Neural cell (in vitro differentiated cells): Measurements from ENCODE around the gene TMUB1. TPM values are rescaled to one million over a fixed set of nuclear protein-coding genes. Genes with fewer than 3 reads are reported as not detected.

Experiments
- H2AFZ ChIP-seq: fragments of 200-600, 300-800 bp; sonication (generic), shearing (Covaris generic); 2 replicates; pipeline ENCODE4 v1.6.0; 2014; ENCODE audit warnings: low read depth, mild to moderate bottlenecking, antibody characterized with exemption, low read length, moderate library complexity
- H3F3A ChIP-seq: fragments of 200-600 bp; shearing (Covaris generic); 2 replicates; pipeline ENCODE4 v1.6.1; 2016; ENCODE audit warnings: mild to moderate bottlenecking, moderate library complexity, mixed read lengths, antibody characterized with exemption, low read length; ENCODE audit not compliant: insufficient read depth, poor library complexity, severe bottlenecking
- H3K27ac ChIP-seq: fragments of 200-600, 300-800 bp; sonication (generic), shearing (Covaris generic); 2 replicates; pipeline ENCODE4 v1.5.1; 2014; ENCODE audit warnings: mild to moderate bottlenecking, low read length, moderate library complexity
- H3K27me3 ChIP-seq: fragments of 300-800, 200-600 bp; sonication (generic), shearing (Covaris generic); 2 replicates; pipeline ENCODE4 v1.6.0; 2014; ENCODE audit warnings: mild to moderate bottlenecking, low read depth, low read length, moderate library complexity; ENCODE audit not compliant: insufficient read depth
- H3K36me3 ChIP-seq: fragments of 300-800, 200-600 bp; sonication (generic), shearing (Covaris generic); 2 replicates; pipeline ENCODE4 v1.5.1; 2014; ENCODE audit warnings: mild to moderate bottlenecking, antibody characterized with exemption, low read length, moderate library complexity; ENCODE audit not compliant: insufficient read depth
- H3K4me2 ChIP-seq: fragments of 300-800, 200-600 bp; sonication (generic), shearing (Covaris generic); 2 replicates; pipeline ENCODE4 v1.6.0; 2014; ENCODE audit warnings: mild to moderate bottlenecking, low read length
- H3K4me3 ChIP-seq: fragments of 300-800, 200-600 bp; sonication (generic), shearing (Covaris generic); 2 replicates; pipeline ENCODE4 v1.5.1; 2014; ENCODE audit warnings: mild to moderate bottlenecking, low read length, moderate library complexity
- H3K79me2 ChIP-seq: fragments of 200-600 bp; shearing (Covaris generic); replicated peaks from 2 replicates; pipeline ENCODE4 v1.6.0; 2014; ENCODE audit warnings: mild to moderate bottlenecking, low read length, moderate library complexity; ENCODE audit not compliant: insufficient read depth
- H3K9ac ChIP-seq: fragments of 300-800, 200-600 bp; sonication (generic), shearing (Covaris generic); 2 replicates; pipeline ENCODE4 v1.6.1; 2016; ENCODE audit warnings: mild to moderate bottlenecking, low read length, mixed read lengths
- H3K9me2 ChIP-seq: fragments of 200-600 bp; shearing (Covaris generic); 2 replicates; pipeline ENCODE4 v1.6.1; 2016; ENCODE audit warnings: mild to moderate bottlenecking, low read length, mixed read lengths; ENCODE audit not compliant: insufficient read depth
- H3K9me3 ChIP-seq: fragments of 200-600, 300-800 bp; sonication (generic), shearing (Covaris generic); 2 replicates; pipeline ENCODE4 v1.6.1; 2016; ENCODE audit warnings: mild to moderate bottlenecking, mixed run types, low read length, moderate library complexity, mixed read lengths
- H4K20me1 ChIP-seq: fragments of 200-600 bp; shearing (Covaris generic); 2 replicates; pipeline ENCODE4 v1.6.1; 2016; ENCODE audit warnings: mild to moderate bottlenecking, mixed run types; ENCODE audit not compliant: insufficient read depth
- EP300 ChIP-seq: fragments of 450-650 bp; conservative IDR thresholded peaks from 2 replicates; pipeline ENCODE4 v1.6.1; 2014; ENCODE audit warnings: antibody characterized with exemption, mild to moderate bottlenecking, moderate library complexity; ENCODE audit not compliant: poor library complexity, severe bottlenecking
- EZH2 ChIP-seq: fragments of 200-600, 300-800 bp; shearing (Covaris generic), sonication (generic); IDR thresholded peaks from 2 replicates; pipeline ENCODE4 v1.6.1; 2014; ENCODE audit warnings: antibody characterized with exemption, low read length, borderline replicate concordance, mild to moderate bottlenecking; ENCODE audit not compliant: insufficient read depth, poor library complexity, severe bottlenecking
- MXI1 ChIP-seq: fragments of 450-650 bp; conservative IDR thresholded peaks from 2 replicates; pipeline ENCODE4 v1.6.1; 2014; ENCODE audit warnings: antibody characterized with exemption, mild to moderate bottlenecking; ENCODE audit not compliant: poor library complexity, severe bottlenecking
- POLR2AphosphoS5 ChIP-seq: IDR thresholded peaks from 2 replicates; pipeline ENCODE4 v1.6.1; 2012
- RAD21 ChIP-seq: fragments of 450-650 bp; conservative IDR thresholded peaks from 2 replicates; pipeline ENCODE4 v1.6.1; 2014; ENCODE audit warnings: antibody characterized with exemption, mild to moderate bottlenecking, moderate library complexity
- SMC3 ChIP-seq: fragments of 450-650 bp; conservative IDR thresholded peaks from 2 replicates; pipeline ENCODE4 v1.6.1; 2014; ENCODE audit warnings: antibody characterized with exemption, mild to moderate bottlenecking, moderate library complexity; ENCODE audit not compliant: poor library complexity
- TAF1 ChIP-seq: IDR thresholded peaks from 2 replicates; pipeline ENCODE4 v1.6.1; 2012; ENCODE audit warnings: low read depth
- polyA plus RNA-seq: library from polyadenylated mRNA; depleted of rRNA; stranded (reverse); fragments of >200 nt; gene quantifications from 2 replicates; pipeline ENCODE4 v1.2.3, GENCODE V29; 2014
- TF ChIP-seq, protein P1 (sequence below): IDR thresholded peaks from 2 replicates; pipeline ENCODE4 v1.6.1; 2012; ENCODE audit warnings: borderline replicate concordance
- TF ChIP-seq, protein P2 (sequence below): fragments of 450-650 bp; IDR thresholded peaks from 2 replicates; pipeline ENCODE4 v1.5.1; 2014; ENCODE audit warnings: antibody characterized with exemption, mild to moderate bottlenecking, moderate library complexity; ENCODE audit not compliant: poor library complexity, severe bottlenecking

TMUB1 gene
- polyA plus RNA-seq, 1 donor from 2014 or later = 35.2 TPM

DNA sequence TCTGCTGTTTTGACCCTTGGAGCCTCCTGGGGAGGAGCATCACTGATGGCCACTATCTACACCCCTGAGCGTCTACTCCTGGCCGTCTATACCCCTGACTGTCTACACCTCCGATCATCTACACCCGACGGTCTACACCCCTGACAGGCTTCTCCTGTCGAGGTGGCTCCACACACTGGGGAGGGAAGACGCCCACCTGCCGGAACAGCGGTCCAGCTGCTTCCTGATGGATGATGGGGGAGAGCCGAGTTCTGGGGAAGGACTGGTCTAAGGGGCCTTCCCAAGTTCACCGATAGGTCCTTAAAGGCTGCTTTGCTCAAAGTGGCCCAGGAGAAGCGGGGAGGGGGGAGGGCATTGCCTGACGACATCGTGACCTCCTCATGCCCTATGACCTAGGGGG, 44.9 kb upstream of the TMUB1 start:
- Histone ChIP-seq H3K36me3 (no peaks in the 10 kb centered on the region), H3K9me3 (no peaks in the 10 kb centered on the region), H3K27me3 (no peaks in the 10 kb centered on the region), H3K4me2 (no peak overlapping the region), H3K27ac (no peak overlapping the region), H3F3A (peaks cover 4% of the 10 kb centered on the region), H2AFZ (no peak overlapping the region), H3K79me2 (no peaks in the 10 kb centered on the region), H3K4me3 (no peak overlapping the region), H4K20me1 (peaks cover 13% of the 10 kb centered on the region), H3K9ac (no peak overlapping the region), H3K9me2 (no peaks in the 10 kb centered on the region)
- no peak for TF ChIP-seq TAF1
- TF ChIP-seq SMC3 = no peak
- TF ChIP-seq, protein P1, sequence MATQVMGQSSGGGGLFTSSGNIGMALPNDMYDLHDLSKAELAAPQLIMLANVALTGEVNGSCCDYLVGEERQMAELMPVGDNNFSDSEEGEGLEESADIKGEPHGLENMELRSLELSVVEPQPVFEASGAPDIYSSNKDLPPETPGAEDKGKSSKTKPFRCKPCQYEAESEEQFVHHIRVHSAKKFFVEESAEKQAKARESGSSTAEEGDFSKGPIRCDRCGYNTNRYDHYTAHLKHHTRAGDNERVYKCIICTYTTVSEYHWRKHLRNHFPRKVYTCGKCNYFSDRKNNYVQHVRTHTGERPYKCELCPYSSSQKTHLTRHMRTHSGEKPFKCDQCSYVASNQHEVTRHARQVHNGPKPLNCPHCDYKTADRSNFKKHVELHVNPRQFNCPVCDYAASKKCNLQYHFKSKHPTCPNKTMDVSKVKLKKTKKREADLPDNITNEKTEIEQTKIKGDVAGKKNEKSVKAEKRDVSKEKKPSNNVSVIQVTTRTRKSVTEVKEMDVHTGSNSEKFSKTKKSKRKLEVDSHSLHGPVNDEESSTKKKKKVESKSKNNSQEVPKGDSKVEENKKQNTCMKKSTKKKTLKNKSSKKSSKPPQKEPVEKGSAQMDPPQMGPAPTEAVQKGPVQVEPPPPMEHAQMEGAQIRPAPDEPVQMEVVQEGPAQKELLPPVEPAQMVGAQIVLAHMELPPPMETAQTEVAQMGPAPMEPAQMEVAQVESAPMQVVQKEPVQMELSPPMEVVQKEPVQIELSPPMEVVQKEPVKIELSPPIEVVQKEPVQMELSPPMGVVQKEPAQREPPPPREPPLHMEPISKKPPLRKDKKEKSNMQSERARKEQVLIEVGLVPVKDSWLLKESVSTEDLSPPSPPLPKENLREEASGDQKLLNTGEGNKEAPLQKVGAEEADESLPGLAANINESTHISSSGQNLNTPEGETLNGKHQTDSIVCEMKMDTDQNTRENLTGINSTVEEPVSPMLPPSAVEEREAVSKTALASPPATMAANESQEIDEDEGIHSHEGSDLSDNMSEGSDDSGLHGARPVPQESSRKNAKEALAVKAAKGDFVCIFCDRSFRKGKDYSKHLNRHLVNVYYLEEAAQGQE = no peak
- no peak for TF ChIP-seq EZH2
- TF ChIP-seq RAD21 = no peak
- no peak for TF ChIP-seq POLR2AphosphoS5
- no peak for TF ChIP-seq EP300
- TF ChIP-seq, protein P2, sequence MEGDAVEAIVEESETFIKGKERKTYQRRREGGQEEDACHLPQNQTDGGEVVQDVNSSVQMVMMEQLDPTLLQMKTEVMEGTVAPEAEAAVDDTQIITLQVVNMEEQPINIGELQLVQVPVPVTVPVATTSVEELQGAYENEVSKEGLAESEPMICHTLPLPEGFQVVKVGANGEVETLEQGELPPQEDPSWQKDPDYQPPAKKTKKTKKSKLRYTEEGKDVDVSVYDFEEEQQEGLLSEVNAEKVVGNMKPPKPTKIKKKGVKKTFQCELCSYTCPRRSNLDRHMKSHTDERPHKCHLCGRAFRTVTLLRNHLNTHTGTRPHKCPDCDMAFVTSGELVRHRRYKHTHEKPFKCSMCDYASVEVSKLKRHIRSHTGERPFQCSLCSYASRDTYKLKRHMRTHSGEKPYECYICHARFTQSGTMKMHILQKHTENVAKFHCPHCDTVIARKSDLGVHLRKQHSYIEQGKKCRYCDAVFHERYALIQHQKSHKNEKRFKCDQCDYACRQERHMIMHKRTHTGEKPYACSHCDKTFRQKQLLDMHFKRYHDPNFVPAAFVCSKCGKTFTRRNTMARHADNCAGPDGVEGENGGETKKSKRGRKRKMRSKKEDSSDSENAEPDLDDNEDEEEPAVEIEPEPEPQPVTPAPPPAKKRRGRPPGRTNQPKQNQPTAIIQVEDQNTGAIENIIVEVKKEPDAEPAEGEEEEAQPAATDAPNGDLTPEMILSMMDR = no peak
- TF ChIP-seq MXI1 = no peak

DNA sequence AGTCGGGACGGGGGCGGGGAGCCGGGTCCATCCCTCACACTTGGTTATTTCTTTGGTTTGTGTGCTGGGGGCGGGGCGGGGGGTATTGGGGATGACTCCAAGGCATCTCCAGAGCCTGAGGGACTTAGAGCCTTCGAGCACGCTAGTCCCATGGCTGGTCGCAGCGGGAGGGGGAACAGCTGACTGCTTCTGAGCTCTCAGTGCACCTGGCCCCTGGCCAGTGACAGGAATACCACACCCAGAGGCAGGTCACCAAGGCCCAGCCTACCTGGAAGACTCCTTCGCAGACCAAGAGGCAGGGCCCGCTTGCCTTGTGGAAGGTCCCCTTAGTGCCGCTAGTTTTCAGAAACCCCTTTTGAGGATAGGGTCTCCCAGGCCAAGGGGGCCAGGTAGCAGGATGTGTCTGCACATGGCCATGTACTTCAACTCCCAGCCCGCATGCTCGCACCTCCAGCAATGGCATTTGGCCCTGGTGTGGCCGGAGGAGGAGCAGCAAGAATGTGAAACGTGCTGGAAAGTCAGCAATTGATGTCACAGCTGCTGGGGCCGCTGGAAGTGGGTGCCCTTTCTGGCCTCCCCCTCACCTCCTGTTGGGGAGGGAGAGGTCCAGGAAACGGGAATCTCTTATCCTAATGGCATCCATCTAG, 43.3 kb upstream of the TMUB1 start:
- no peaks in the 10 kb centered on the region for H3K9me2 ChIP-seq
- H3K36me3 ChIP-seq = no peaks in the 10 kb centered on the region
- H2AFZ ChIP-seq = no peak overlapping the region
- no peaks in the 10 kb centered on the region for H3K27me3 ChIP-seq
- H3K9ac ChIP-seq = no peak overlapping the region
- no peak for TF ChIP-seq MXI1
- no peak for TF ChIP-seq RAD21
- no peak for TF ChIP-seq POLR2AphosphoS5
- peaks cover 13% of the 10 kb centered on the region for H4K20me1 ChIP-seq
- peak overlapping the region; percentile 54 for H3K4me3 ChIP-seq
- H3K4me2 ChIP-seq = no peak overlapping the region
- no peaks in the 10 kb centered on the region for H3K9me3 ChIP-seq
- peaks cover 4% of the 10 kb centered on the region for H3F3A ChIP-seq
- no peak overlapping the region for H3K27ac ChIP-seq
- no peaks in the 10 kb centered on the region for H3K79me2 ChIP-seq
